Osteocyte (in vitro differentiated cells): ENCODE measurements around the gene ISOC2. TPM values are rescaled to one million over a fixed set of nuclear protein-coding genes. Genes with fewer than 3 reads are reported as not detected.
A peak's percentile ranks its signal among the peaks of the same experiment; 100 is the strongest.

ENCODE experiments used
- DNase-seq: peaks from one replicate; pipeline ENCODE4 v3.0.0; 2021; ENCODE audit warnings: mixed read lengths; ENCODE audit not compliant: unreplicated experiment; ENCODE audit errors: extremely low spot score
- H3K27ac Mint-ChIP-seq: one replicate; pipeline ENCODE4 v1.8.0; 2021; ENCODE audit warnings: mild to moderate bottlenecking, mixed read lengths; ENCODE audit not compliant: unreplicated experiment
- H3K27me3 Mint-ChIP-seq: one replicate; pipeline ENCODE4 v1.8.0; 2021; ENCODE audit warnings: mixed read lengths; ENCODE audit not compliant: unreplicated experiment
- H3K36me3 Mint-ChIP-seq: one replicate; pipeline ENCODE4 v1.8.0; 2021; ENCODE audit warnings: mixed read lengths; ENCODE audit not compliant: unreplicated experiment
- H3K4me1 Mint-ChIP-seq: one replicate; pipeline ENCODE4 v1.8.0; 2021; ENCODE audit warnings: mixed read lengths; ENCODE audit not compliant: unreplicated experiment
- H3K4me3 Mint-ChIP-seq: one replicate; pipeline ENCODE4 v1.8.0; 2021; ENCODE audit warnings: mild to moderate bottlenecking, moderate library complexity, mixed read lengths; ENCODE audit not compliant: unreplicated experiment
- H3K9me3 Mint-ChIP-seq: one replicate; pipeline ENCODE4 v1.8.0; 2021; ENCODE audit warnings: mixed read lengths; ENCODE audit not compliant: unreplicated experiment
- total RNA-seq: library from RNA; stranded (reverse); gene quantifications from 2 replicates; pipeline ENCODE4 v1.2.1, GENCODE V29; 2021
- TF ChIP-seq, protein P1 (sequence below): fragments of 200-600 bp; sonication (generic); IDR thresholded peaks from 2 replicates; pipeline ENCODE4 v1.5.0; 2021; ENCODE audit warnings: antibody characterized with exemption, mild to moderate bottlenecking, moderate library complexity

ISOC2 gene
- total RNA-seq, 1 donor from 2014 or later, result 39.8 TPM

DNA sequence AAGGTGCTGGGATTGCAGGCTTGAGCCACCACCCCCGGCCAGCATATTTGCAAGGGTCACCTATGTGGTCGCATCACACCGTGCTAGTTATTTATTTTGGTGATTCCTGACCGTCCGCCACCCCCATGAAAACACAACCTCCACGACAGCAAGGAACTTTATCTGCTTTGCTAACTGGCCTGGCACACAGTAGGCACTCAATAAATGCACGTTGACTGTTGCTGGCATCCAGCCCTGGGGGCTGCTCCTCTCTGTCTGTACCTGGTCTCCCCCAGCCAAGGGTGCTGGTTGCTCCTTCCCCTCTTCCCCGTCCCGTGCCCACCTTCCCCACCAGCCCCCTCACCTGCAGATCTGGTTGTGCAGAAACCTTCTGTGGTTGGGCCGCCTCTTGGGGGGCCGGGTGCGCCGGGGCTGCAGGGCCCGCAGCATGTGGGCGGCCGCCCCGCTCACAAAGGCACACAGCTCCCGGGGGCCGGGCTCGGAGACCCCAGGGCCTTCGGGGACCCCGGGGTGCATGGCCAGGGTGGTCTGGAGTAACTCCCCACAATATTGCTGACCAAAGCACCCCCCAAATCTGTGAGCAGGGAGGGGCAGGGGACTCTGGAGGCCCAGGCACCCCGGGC lies 2.7 kb upstream of the ISOC2 start:
- Mint-ChIP-seq H3K36me3 (no peaks in the 10 kb centered on the region), H3K4me3 (no peak overlapping the region), H3K4me1 (peaks cover 25% of the 10 kb centered on the region), H3K27me3 (no peaks in the 10 kb centered on the region), H3K9me3 (no peaks in the 10 kb centered on the region), H3K27ac (no peak overlapping the region)
- TF ChIP-seq, protein P1, sequence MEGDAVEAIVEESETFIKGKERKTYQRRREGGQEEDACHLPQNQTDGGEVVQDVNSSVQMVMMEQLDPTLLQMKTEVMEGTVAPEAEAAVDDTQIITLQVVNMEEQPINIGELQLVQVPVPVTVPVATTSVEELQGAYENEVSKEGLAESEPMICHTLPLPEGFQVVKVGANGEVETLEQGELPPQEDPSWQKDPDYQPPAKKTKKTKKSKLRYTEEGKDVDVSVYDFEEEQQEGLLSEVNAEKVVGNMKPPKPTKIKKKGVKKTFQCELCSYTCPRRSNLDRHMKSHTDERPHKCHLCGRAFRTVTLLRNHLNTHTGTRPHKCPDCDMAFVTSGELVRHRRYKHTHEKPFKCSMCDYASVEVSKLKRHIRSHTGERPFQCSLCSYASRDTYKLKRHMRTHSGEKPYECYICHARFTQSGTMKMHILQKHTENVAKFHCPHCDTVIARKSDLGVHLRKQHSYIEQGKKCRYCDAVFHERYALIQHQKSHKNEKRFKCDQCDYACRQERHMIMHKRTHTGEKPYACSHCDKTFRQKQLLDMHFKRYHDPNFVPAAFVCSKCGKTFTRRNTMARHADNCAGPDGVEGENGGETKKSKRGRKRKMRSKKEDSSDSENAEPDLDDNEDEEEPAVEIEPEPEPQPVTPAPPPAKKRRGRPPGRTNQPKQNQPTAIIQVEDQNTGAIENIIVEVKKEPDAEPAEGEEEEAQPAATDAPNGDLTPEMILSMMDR, result no peak
- DNase-seq, result no peak

DNA sequence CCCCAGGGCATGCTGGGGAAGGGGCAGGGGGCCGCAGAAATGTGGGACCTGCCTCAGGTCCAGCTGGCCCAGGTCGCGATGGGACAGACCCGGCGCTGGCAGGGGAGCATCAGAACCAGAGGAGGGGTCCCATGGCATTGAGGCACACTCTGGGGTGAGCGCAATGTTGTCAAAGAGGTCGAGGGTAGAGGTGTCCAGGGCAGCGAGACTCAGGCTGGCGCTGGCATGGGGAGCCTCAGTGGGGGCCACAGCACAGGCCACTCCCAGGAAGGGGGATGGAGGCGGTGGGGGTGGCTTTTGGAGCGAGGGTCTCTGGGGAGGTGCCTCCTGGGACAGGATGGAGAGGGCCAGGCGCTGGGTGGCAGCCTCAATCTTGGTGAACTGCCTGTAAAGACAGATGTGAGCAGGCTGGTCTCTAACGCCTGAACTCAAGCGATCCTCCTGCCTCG lies 2.2 kb upstream of the ISOC2 start:
- no peaks in the 10 kb centered on the region for H3K9me3 Mint-ChIP-seq
- H3K4me1 Mint-ChIP-seq, result peaks cover 25% of the 10 kb centered on the region
- no peaks in the 10 kb centered on the region for H3K36me3 Mint-ChIP-seq
- H3K4me3 Mint-ChIP-seq, result no peak overlapping the region
- no peaks in the 10 kb centered on the region for H3K27me3 Mint-ChIP-seq
- H3K27ac Mint-ChIP-seq, result no peak overlapping the region
- TF ChIP-seq, protein P1, result no peak
- no peak for DNase-seq

DNA sequence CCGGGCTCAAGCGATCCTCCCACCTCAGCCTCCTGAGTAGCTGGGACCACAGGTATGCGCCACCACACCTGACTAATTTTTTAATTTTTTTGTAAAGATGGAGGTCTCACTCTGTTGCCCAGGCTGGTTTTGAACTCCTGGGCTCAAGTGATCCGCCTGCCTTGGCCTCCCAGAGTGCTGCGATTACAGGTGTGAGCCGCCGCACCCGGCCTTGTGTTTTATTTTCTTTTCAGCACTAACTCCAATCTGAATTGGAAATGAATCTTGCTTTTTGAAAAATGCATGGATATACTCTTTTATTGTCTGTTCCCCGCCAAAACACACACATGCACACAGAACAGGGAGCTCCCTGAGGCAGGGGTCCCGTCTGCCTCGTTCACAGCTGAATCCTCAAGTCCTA lies 1.3 kb upstream of the ISOC2 start:
- Mint-ChIP-seq H3K27me3 (no peaks in the 10 kb centered on the region), H3K36me3 (no peaks in the 10 kb centered on the region), H3K4me1 (peaks cover 23% of the 10 kb centered on the region), H3K27ac (no peak overlapping the region), H3K9me3 (no peaks in the 10 kb centered on the region), H3K4me3 (peak overlapping the region; percentile 86)
- TF ChIP-seq, protein P1, result no peak
- DNase-seq, result no peak

DNA sequence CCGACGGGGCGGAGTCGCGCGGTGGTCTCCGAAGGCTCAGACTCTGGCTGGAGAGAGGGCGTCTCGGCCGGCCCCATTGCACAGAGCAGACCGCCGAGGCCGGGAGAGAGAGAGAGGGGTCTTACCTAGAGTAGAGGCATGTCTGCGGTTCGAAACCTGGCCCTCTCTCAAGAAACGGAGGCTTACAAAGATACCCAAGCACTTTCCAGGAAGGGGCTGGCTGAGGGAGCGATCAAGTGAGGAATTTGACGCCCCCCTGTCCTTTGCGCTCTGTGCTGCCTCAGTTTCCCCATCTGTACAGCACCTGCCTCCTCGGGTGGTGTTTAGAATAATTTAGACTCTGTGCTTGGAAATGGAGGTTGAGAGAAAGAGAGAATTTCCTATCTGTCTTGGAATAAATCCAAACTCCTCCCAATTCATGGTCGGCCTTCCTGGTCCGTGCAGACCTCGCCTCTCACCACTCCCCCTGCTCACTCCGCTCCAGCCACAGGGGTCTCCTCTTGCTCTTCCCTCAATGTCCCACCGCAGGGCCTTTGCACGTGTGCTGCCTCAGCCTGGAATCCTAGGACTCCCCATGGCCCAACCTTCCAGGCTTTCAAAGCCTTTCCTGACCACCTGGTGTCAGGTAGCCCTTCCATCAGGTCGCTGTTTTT lies 658 bp upstream of the ISOC2 start:
- no peak for DNase-seq
- TF ChIP-seq, protein P1, result no peak
- peak overlapping the region; percentile 86 for H3K4me3 Mint-ChIP-seq
- H3K27ac Mint-ChIP-seq, result peak overlapping the region; percentile 79
- H3K36me3 Mint-ChIP-seq, result no peaks in the 10 kb centered on the region
- peaks cover 20% of the 10 kb centered on the region for H3K4me1 Mint-ChIP-seq
- H3K27me3 Mint-ChIP-seq, result no peaks in the 10 kb centered on the region
- H3K9me3 Mint-ChIP-seq, result no peaks in the 10 kb centered on the region

DNA sequence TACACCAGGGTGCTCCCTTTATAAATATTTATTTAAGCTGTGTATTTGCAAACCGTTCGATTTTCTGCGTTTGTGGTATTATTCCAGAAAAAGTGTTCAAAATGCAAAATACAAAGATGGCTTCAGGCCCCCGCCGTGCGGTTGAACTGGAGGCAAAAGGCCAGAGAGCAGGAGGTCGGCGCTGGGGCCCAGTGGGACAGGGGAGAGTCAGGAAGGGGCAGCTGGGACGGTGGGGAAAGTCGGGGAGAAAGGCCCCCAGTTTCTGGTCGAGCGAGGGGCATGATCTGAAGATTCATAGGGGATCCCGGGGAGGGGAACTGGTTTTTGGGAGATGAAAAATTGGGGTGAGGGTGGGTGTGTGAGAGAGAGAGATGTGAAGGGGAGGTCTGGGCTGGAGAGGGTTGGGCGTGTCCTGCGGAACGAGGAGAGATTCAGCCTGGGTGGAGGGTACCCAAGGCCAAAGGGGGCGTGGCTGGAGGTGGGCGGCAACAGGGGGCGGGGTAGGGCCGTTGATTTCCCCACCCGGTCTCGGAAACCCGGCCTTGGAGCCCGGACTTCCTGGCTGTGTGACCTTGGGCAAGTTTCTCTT lies 678 bp downstream of the ISOC2 start:
- no peaks in the 10 kb centered on the region for H3K27me3 Mint-ChIP-seq
- peak overlapping the region; percentile 71 for H3K27ac Mint-ChIP-seq
- peaks cover 20% of the 10 kb centered on the region for H3K4me1 Mint-ChIP-seq
- TF ChIP-seq, protein P1, result no peak
- no peak for DNase-seq
- no peaks in the 10 kb centered on the region for H3K36me3 Mint-ChIP-seq
- peak overlapping the region; percentile 86 for H3K4me3 Mint-ChIP-seq
- no peaks in the 10 kb centered on the region for H3K9me3 Mint-ChIP-seq
